Hematopoietic multipotent progenitor cell treated with erythropoietin and hydrocortisone succinate and interleukin-3 and kit ligand, for 4 days (in vitro differentiated cells): ENCODE results near the gene GLB1L3.
"Not testable (repeated sequence)": the region's sequence is repeated elsewhere in the genome, so short reads cannot be mapped to it uniquely, and the experiment has no call there.

Experiments
- DNase-seq: peaks from one replicate; pipeline ENCODE4 v3.0.0-alpha.2; 2015

Gene GLB1L3

DNA sequence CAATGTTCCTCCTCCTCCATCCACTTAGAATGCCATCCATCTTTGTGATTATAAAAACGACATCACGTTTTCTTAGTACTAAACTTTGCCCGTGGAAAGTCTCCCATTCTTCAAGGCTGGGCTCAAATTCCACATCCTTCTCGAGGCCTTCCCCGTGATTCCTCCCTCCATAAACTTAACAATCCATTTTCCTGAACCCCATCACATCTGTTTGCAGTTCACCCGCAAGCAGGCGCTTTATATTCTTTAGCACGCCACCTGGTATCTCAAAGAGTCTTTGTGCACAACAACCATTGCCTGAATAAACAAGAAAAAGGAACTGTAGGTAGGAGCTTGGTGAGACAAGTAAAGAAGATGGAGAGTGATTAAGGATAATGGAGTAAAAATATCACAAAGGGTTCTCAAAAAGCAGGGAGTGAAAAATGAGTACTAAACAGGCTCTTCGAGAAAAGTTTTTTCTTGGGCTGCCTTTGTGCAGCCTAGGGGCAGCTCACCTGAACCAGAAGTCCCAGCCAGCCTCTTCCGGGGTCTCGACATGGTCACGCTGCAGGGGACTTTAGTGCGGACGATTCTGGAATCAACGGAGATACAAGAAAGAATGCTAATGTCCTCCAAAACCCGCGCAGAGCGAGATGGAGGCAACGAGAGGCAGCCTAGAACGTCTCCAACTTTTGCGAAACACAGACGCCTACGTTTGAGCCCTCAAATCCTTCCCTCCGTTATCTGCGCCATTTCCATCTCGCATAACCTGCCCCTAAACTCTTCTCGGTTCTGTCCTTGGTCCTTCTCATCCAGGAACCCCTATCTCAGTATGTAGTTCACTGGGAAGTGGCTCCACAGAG is 23.6 kb upstream of the GLB1L3 start:
- peak; percentile 64 for DNase-seq

DNA sequence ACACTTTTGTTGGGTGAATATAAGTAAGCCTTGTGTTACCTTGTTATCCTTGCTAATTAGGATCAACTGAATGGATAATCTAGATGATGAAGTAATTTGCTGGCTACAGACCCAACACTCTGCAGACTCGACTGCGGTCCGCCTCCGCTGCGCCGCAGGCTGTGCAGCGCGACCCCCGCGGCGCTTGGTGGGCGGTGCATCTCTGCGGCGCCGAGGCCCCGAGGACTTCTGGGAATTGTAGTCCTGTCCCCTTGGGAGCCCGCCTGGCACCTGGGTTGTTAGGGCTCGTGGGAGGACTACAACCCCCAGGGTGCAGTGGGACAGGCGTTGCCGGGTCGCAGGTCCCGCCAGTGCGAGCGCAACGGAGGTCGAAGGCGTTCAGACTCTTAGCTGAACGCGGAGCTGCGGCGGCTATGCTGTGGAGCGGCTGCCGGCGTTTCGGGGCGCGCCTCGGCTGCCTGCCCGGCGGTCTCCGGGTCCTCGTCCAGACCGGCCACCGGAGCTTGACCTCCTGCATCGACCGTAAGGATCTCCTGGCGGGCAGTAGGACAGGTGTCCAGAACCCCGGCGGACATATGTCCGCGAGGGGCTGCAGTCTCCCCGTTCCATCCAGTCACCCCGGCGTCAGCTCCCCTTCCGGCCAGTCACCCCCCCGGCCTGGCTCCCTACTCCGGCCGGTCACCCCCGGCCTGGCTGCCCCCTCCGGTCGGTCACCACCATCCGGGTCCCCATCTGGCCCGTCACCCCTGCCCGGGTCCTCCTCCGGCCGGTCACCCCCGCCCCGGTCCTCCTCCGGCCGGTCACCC is 22.8 kb upstream of the GLB1L3 start, which contains the start of the genes ACAD8 and THYN1:
Gene ACAD8 (plus strand): TSS at position 381 of the 806 bp plus-strand sequence. CDS start 33 bp downstream, at position 414.
Gene THYN1 (minus strand): TSS at position 165 of the 806 bp plus-strand sequence. CDS start 470 bp downstream, outside the sequence.
- DNase-seq = peak; percentile 99

DNA sequence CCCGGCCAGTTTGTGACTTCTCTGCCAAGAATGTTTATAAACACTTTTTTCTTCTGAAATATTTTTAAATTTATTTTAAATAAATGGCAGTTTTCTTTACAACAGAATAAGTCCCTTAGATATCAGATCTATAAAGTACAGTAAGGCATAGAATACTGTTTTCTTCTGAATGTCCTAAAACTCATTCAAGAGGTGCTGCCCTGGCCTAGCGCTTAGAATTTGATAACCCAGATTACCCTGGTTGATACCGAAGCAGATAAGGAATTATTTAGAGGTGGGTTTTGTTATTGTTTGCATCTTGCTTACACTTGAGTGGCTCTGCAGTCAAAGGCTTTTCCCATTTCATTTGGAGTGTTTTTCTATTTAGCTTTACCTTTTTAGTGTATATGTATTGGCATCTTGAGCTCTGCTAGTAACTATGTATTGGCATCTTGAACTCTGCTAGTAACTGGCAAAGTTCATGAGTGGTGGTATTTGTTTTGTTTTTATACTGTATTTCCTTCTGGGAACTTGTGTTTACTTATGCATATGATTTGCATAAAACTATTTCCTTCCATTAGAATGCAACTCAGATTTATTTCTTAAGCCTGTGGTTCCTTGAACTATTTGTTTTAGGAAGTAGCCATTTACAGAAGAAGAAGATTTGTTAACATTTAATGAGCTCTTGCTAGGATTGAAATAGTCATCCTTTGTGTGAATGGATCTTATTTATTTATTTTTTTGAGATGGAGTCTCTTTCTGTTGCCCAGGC is 21.6 kb upstream of the GLB1L3 start:
- no peak for DNase-seq

DNA sequence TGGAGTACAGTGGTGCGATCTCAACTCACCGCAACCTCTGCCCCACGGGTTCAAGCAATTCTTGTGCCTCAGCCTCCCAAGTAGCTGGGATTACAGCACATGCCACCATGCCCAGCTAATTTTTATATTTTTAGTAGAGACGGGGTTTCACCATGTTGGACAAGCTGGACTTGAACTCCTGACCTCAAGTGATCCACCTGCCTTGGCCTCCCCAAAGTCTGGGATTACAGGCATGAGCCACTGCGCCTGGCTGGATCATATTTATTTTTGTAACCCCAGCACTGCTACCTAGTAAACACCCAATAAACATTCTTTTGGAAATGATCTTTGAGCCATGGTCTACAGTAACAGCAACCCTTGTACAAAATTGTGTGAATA is 21.0 kb upstream of the GLB1L3 start:
- DNase-seq = not testable (repeated sequence)

DNA sequence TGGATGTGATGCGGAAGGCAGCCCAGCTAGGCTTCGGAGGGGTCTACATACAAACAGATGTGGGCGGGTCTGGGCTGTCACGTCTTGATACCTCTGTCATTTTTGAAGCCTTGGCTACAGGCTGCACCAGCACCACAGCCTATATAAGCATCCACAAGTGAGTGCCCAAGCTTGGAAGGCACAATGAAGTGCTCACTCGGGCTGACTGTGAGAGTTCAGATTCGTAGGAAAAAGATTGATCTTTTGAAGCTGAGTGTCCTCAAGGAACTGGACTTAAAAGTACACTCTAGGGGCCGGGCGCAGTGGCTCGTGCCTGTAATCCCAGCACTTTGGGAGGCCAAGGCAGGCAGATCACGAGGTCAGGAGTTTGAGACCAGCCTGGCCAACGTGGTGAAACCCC is 19.1 kb upstream of the GLB1L3 start:
- no peak for DNase-seq

DNA sequence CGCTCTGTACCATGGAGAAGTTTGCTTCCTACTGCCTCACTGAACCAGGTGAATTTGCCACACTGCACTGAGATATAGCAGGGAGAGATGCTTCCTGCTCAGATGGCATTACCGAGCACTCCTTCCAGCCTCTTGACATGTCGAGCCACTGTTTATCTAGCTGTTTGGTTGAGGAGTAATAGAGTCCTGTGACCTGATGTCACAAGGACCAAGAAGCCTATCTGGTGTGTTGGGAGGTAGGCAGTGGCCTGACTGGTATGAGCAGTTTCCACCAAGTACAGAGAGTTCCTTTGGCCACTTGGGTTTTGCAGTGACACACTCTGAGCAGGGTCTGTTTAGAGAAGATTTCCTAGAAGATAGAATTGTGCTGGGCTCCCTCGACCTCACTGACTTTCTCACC is 17.6 kb upstream of the GLB1L3 start:
- DNase-seq = no peak

DNA sequence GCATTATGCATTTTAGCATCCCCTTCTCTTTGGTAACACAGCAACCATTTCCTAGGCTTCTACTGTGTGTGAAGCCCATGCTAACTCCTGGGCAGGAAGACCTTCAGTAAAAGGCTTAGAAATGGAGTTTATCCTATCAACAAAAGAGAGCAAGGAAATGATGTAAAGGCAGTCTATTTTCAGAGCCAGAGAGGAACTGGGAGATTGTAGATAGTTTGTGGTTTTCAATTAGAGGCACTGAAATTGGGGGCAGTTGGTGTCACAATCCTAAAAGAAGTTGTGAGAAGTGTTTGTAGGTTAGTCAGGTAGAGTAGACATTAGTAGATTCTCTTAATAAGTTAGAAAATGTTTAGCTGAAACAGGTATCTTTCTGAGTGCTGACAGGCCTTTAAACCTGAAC is 15.7 kb upstream of the GLB1L3 start:
- peak; percentile 76 for DNase-seq

DNA sequence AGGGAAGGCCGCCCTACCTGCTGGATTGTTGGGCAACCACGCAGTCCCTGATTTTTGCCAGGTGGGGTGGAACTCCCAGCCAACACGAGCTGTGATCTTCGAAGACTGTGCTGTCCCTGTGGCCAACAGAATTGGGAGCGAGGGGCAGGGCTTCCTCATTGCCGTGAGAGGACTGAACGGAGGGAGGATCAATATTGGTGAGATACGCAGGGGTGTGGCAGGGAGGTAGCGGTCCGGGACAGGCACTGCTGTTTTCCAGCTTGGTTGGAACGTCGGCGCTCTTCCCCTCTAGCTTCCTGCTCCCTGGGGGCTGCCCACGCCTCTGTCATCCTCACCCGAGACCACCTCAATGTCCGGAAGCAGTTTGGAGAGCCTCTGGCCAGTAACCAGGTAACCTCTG is 15.2 kb upstream of the GLB1L3 start:
- no peak for DNase-seq

DNA sequence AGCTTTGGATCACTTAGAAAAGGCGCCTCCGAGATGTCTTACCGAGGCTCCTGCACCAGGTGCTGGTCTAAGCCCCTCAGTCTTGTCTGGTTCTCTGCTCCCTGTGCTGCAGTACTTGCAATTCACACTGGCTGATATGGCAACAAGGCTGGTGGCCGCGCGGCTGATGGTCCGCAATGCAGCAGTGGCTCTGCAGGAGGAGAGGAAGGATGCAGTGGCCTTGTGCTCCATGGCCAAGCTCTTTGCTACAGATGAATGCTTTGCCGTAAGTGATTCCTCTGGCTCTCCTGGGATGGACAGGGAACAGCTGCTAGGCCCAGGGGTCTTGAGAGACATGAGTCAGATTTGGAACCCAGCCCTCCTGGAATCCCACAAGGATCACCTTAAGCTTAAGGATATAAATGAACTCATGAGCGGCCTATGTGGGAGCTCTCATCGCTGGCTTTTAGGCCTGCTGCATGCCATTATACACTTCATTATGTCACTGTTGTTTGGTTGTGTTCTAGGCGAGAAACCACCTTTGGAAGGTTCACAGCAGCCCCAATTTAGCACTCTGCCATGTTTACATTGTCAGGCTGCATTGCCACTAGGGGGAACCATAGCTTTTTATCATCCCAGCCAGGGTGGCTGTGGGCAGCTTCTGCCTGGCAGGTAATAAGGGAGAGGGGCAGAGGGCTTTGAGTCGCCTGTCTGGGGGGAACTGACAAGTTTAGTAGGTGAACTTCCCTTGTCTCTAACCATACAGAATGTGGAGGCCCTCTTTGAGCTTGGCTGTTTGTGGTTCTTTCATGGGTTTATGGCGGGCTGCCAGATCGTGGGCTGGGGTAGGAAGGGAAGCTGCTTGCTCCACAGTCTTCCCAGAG is 14.3 kb upstream of the GLB1L3 start:
- DNase-seq = peak; percentile 67

DNA sequence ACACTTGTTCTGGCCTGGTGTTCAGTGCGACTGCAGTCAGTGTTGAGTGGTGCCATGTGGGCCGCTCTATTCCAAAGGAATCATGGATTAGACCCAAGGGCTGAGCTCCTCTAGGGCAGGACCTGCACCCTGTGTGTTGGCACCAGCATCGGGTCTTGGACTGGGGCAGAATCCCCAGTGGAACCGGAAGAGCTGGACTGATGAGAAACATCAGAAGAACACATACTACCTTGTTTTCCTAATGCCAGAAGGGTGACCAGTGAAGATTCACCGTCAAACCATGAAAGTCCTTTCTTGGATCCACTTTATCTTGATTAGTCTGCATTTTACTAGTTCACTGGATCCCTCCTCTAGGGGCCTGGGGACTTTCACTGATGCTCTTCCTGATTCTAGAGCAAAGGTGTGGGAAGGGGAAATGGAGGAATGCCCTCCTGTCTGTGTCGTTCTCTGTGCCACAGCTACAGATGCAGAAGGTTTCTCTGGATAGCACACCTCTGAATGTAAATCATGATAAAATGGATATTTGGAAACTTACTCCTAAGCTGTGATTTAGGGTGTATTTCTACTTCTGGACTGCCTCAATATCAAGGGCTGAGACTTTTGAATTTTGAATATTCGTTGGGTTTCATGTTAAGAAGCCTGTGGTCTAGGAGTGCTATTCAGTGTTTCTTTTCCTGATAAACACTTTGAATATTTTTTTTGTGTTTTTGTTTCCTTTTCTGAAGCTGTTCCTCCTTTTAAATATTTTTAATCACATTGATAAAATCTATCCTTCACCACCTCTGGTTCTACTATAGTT is 11.0 kb upstream of the GLB1L3 start:
- no peak for DNase-seq

DNA sequence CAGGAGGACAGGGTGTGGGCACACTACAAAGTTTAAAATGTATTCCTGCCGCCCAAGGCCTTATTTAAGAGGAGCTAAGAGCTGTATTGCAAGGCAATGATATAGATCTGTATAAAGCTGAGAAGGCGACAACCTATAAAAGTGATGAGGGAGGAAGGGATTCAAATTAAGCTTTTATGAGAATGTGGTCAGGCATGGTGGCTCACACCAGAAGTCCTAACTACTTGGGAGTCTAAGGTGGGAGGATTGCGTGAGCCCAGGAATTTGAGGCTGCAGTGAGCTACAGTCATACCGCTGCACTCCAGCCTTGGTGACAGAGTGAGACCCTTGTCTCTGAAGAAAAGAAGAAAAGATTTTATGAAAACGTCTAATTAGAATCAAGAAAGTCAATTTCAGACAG is 9.7 kb upstream of the GLB1L3 start:
- DNase-seq = no peak

DNA sequence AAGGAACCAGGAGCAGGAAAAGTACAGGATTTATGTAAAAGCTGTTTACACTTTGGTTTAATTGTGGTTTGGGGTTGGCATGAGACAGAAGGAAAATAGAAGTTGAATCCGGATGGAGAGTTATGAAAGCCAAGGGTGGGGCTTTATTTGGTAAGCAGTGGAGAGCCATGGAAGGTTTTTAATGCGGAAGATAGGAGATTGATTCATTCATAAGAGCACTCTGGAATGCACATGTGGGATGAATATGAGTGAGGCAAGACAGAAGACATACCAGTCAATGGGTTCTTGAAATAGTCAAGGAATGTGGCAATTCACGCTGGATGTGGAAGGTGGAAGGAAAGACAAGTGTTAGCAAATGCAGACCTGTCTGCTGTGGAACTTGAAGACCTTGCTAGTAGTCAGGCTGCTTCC is 9.3 kb upstream of the GLB1L3 start:
- no peak for DNase-seq

DNA sequence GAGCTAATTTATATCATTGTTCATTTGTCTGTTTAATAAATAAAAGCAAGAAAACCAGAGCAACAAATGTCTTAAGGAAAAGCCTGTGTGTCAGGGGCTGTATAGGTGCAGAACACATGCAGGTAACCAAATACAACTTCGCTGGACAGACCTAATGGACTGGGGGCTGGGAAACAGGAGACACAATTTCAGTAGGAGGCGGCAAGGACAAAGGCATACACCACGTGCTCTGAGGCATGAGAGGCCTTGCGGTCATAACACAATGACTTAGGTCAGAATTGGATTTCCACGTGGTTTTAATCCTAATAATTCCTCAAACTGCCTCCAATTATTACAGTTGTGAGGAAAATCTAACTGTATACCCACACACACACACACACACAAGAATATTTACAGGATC is 8.7 kb upstream of the GLB1L3 start:
- no peak for DNase-seq

DNA sequence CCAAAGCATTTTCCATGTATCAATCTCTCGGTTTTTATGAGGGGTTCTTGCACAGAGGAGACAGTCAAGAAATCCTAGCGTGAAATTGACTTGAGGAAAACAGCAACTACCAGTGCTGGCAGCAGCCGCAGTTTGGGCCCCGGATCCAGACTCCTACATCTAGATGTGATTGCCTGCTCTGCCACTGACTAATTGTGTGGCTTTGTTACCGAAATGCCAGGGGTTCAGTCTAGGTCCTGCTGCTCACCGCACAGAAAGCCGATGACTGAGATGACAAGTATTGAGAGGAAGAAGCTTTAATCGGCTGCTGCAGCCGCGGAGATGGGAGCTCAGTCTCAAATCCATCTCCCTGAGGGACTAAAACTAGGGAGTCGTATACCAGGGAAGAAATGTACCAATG is 8.2 kb upstream of the GLB1L3 start:
- DNase-seq = no peak

DNA sequence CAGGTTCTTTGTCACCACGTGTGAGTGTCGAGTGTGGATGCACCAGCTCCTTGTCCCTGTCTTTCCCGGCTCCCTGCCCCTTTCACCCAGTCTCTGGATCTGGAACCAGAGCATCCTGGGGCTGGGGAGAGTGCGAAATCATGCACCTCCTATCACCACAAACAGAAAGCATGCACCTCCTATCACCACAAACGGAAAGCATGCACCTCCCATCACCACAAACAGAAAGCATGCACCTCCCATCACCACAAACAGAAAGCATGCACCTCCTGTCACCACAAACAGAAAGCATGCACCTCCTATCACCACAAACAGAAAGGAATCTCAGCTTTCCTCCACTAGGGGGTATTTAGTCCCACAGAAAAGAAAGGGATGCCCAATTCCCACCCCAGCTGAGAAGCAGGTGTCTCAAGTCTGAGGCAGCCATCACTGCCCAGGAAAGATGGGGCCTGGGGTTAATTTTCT is 5.9 kb upstream of the GLB1L3 start:
- peak; percentile 36 for DNase-seq

DNA sequence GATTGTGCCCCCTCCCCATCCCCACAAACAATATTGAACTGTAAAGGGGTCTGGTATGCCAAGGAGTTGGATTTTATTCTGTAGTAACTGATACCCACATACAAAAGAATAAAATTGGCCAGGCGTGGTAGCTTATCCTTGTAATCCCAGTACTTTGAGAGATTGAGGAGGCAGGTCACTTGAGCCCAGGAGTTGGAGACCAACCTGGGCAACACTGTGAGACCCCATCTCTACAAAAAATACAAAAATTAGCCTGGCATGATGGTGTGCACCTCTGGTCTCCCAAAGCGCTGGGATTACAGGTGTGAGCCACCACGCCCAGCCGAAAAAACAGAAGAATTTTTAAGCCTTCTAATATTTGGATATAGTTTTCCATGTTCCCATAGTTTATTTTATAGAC is 4.2 kb upstream of the GLB1L3 start:
- DNase-seq = no peak

DNA sequence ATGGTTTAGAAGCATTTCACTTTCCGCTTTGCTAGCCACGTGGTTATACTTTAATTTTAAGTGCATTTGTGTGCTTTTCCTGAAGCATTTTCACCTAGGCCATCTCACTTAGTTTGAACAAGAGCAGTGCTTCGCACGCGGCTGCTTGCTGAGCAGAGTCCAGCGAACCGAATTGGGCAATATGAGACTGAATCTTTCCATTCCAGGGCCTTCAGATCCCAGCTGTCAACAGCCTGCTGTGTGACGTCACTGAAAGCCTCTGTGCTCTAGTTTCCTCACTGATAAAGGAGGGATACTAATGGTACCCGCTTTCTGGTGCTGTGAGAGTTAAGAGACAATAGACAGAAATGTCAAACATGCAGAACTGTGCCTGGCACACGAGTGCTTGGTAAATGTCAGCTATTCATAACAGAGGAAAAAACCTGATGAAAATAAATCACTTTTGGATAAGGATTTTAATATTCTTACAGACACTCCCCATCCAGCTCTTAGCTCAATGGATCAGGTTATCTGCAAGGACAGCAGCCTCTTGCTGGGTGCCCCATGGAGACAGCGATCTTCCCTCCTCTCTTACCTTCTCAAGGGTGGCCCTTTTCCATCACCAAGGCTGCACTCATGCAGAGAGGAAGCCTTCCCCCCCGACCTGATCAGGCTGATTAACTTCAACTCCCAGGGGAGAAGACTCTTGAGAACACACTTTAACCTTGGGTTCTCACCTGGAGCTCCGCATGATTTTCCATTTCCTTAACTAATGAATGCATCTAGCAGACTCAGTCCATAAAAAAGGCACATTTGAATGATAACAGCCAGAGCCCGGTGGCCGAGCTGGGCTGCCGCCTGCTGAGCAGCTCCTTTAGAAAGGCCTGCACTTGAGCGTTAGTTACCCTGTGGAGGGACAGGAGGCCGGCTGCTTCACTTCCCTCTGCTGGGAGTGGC is 3.5 kb upstream of the GLB1L3 start:
- no peak for DNase-seq

DNA sequence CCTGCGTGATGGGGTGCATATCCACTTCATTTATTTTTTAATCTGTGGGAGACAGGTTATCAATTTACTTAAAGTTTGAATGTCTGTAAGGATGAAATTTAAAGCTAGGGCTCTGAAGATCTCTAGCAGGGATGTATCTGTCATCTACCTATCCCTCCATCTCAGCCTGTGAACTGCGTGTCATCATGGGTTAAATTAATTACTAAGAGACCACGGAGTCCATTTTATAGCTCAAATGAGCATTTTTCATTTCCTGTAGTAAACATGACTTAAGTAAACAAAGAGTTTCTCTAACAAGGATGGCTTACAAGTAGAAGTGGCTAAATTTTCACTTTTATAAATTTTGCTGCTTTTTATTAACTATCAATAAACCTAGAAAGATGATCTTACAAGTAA is 2.9 kb upstream of the GLB1L3 start:
- no peak for DNase-seq

DNA sequence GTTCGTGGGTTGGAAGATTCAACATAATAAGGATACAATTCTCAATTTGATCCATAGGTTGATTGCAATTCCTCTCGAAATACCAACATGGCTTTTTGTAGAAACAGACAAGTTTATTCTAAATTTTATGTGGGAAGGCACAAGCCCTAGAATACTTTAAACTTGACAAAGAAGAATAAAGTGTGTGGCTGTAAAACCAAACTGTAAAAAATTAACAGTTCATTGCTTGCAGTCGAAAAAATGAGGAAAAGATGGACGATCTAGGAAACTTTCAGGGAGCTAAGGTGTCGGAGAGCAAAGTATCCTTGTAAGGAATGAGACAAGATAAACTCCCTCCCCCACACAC is 1.0 kb upstream of the GLB1L3 start:
- DNase-seq = no peak
